ENCODE data around the gene GALNT14.

The GALNT14 gene

GRCh38 chr2:30940839-30941238 is 197.4 kb downstream of the GALNT14 start:
- H3K4me3 ChIP-seq (ENCODE audit: low read depth in 1 of 5, low read length in 5 of 5): no peak overlapping the region
- no peak overlapping the region for H3K9ac ChIP-seq (ENCODE audit: low read length in 5 of 5)
- H3K27me3 ChIP-seq (ENCODE audit: control insufficient read depth in 5 of 5, insufficient read depth in 4 of 5, low read length in 5 of 5): no peaks in the 10 kb centered on the region
- no peaks in the 10 kb centered on the region for H3K9me3 ChIP-seq (ENCODE audit: control insufficient read depth in 5 of 5, low read length in 5 of 5)
- H3K4me1 ChIP-seq (ENCODE audit: control insufficient read depth in 5 of 5, insufficient read depth in 5 of 5, low read length in 5 of 5): no peaks in the 10 kb centered on the region
- no peak overlapping the region for H3K27ac ChIP-seq (ENCODE audit: low read depth, low read length)
- H3K36me3 ChIP-seq (ENCODE audit: control insufficient read depth in 5 of 5, insufficient read depth in 5 of 5, low read length in 5 of 5): no peaks in the 10 kb centered on the region

DNA sequence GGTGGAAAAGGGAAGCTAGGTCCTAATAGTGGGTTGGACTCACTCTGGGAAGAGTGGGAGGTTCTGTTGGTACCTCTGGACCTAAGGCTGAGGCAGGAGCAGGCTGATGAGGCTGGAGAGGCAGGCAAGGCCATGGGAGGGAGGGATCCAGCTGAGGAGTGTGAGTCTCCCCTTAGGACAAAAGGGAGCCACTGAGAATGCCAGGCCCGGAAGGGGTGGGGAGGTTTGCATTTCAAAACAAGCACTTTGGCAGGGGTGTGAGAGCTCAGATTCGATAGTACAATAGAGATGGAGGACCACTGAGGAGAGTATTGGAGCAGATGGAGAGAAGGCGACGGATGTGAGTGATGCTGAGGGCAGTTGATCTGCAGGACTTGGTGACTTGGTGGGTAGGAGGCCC is 198.9 kb downstream of the GALNT14 start:
- Histone ChIP-seq H3K4me1 (ENCODE audit: control insufficient read depth in 5 of 5, insufficient read depth in 5 of 5, low read length in 5 of 5) (no peaks in the 10 kb centered on the region), H3K4me3 (ENCODE audit: low read depth in 1 of 5, low read length in 5 of 5) (no peak overlapping the region), H3K27ac (ENCODE audit: low read depth, low read length) (no peak overlapping the region), H3K27me3 (ENCODE audit: control insufficient read depth in 5 of 5, insufficient read depth in 4 of 5, low read length in 5 of 5) (no peaks in the 10 kb centered on the region), H3K36me3 (ENCODE audit: control insufficient read depth in 5 of 5, insufficient read depth in 5 of 5, low read length in 5 of 5) (no peaks in the 10 kb centered on the region), H3K9me3 (ENCODE audit: control insufficient read depth in 5 of 5, low read length in 5 of 5) (no peaks in the 10 kb centered on the region), H3K9ac (ENCODE audit: low read length in 5 of 5) (no peak overlapping the region)

DNA sequence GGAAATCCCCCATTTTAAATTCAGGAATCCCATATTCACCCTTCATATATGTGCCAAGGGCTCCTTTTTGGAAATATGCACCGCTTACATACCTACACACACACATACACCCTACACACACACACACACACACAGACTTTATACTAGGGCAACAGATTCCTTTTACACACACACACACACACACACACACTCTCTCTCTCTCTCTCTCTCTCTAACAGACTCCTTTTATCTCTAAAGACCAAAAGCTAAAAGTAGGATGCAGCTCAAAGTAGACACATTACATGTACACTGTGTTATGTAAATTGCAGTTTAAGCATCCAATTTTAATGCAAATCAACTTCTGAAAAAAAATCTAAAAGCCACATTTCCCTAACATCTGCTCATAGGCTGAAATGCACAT is 200.0 kb downstream of the GALNT14 start:
- no peak overlapping the region for H3K4me3 ChIP-seq (ENCODE audit: low read depth in 1 of 5, low read length in 5 of 5)
- H3K9me3 ChIP-seq (ENCODE audit: control insufficient read depth in 5 of 5, low read length in 5 of 5): no peaks in the 10 kb centered on the region
- H3K36me3 ChIP-seq (ENCODE audit: control insufficient read depth in 5 of 5, insufficient read depth in 5 of 5, low read length in 5 of 5): no peaks in the 10 kb centered on the region
- no peaks in the 10 kb centered on the region for H3K4me1 ChIP-seq (ENCODE audit: control insufficient read depth in 5 of 5, insufficient read depth in 5 of 5, low read length in 5 of 5)
- H3K9ac ChIP-seq (ENCODE audit: low read length in 5 of 5): no peak overlapping the region
- no peaks in the 10 kb centered on the region for H3K27me3 ChIP-seq (ENCODE audit: control insufficient read depth in 5 of 5, insufficient read depth in 4 of 5, low read length in 5 of 5)
- H3K27ac ChIP-seq (ENCODE audit: low read depth, low read length): no peak overlapping the region

DNA sequence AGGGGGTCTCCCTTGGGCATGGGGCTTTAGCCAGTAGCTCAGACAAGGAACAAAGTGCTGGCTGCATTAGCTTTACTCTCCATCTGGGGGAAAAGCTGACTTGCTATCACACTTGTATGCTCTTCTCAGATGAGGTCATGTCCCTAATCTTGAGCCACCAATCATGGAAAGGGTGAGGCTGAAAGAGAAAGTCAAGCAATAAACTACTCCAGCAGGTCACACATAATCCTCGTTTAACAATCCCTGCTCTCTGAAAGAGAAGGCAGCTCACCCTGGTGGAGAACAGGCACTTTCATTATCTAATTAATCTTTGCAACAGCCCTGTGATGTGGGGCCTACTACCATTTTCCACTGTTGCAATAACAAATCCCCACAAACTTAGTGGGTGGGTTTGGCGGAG is 201.3 kb downstream of the GALNT14 start:
- Histone ChIP-seq H3K4me3 (ENCODE audit: low read depth in 1 of 5, low read length in 5 of 5) (no peak overlapping the region), H3K9ac (ENCODE audit: low read length in 5 of 5) (no peak overlapping the region), H3K4me1 (ENCODE audit: control insufficient read depth in 5 of 5, insufficient read depth in 5 of 5, low read length in 5 of 5) (no peaks in the 10 kb centered on the region), H3K36me3 (ENCODE audit: control insufficient read depth in 5 of 5, insufficient read depth in 5 of 5, low read length in 5 of 5) (no peaks in the 10 kb centered on the region), H3K27ac (ENCODE audit: low read depth, low read length) (no peak overlapping the region), H3K27me3 (ENCODE audit: control insufficient read depth in 5 of 5, insufficient read depth in 4 of 5, low read length in 5 of 5) (no peaks in the 10 kb centered on the region), H3K9me3 (ENCODE audit: control insufficient read depth in 5 of 5, low read length in 5 of 5) (no peaks in the 10 kb centered on the region)

- Histone ChIP-seq H3K36me3 (ENCODE audit: control insufficient read depth in 5 of 5, insufficient read depth in 5 of 5, low read length in 5 of 5) (no peaks in the 10 kb centered on the region), H3K27me3 (ENCODE audit: control insufficient read depth in 5 of 5, insufficient read depth in 4 of 5, low read length in 5 of 5) (no peaks in the 10 kb centered on the region), H3K4me1 (ENCODE audit: control insufficient read depth in 5 of 5, insufficient read depth in 5 of 5, low read length in 5 of 5) (no peaks in the 10 kb centered on the region), H3K9me3 (ENCODE audit: control insufficient read depth in 5 of 5, low read length in 5 of 5) (no peaks in the 10 kb centered on the region), H3K4me3 (ENCODE audit: low read depth in 1 of 5, low read length in 5 of 5) (no peak overlapping the region), H3K9ac (ENCODE audit: low read length in 5 of 5) (no peak overlapping the region), H3K27ac (ENCODE audit: low read depth, low read length) (no peak overlapping the region)
Observed at GRCh38 chr2:30935795-30936194, 202.4 kb downstream of the GALNT14 start.

- H3K36me3 ChIP-seq (ENCODE audit: control insufficient read depth in 5 of 5, insufficient read depth in 5 of 5, low read length in 5 of 5): no peaks in the 10 kb centered on the region
Observed at GRCh38 chr2:30934066-30934465, 204.2 kb downstream of the GALNT14 start.

GRCh38 chr2:30933496-30933895 is 204.7 kb downstream of the GALNT14 start:
- H3K4me3 ChIP-seq (ENCODE audit: low read depth in 1 of 5, low read length in 5 of 5): no peak overlapping the region
- no peaks in the 10 kb centered on the region for H3K9me3 ChIP-seq (ENCODE audit: control insufficient read depth in 5 of 5, low read length in 5 of 5)
- no peaks in the 10 kb centered on the region for H3K27me3 ChIP-seq (ENCODE audit: control insufficient read depth in 5 of 5, insufficient read depth in 4 of 5, low read length in 5 of 5)
- H3K9ac ChIP-seq (ENCODE audit: low read length in 5 of 5): no peak overlapping the region
- no peak overlapping the region for H3K27ac ChIP-seq (ENCODE audit: low read depth, low read length)
- no peaks in the 10 kb centered on the region for H3K4me1 ChIP-seq (ENCODE audit: control insufficient read depth in 5 of 5, insufficient read depth in 5 of 5, low read length in 5 of 5)
- H3K36me3 ChIP-seq (ENCODE audit: control insufficient read depth in 5 of 5, insufficient read depth in 5 of 5, low read length in 5 of 5): no peaks in the 10 kb centered on the region

More at GRCh38 chr2:30934066-30934465, 204.2 kb downstream of the GALNT14 start:
- H3K9ac ChIP-seq (ENCODE audit: low read length in 5 of 5): no peak overlapping the region
- no peaks in the 10 kb centered on the region for H3K4me1 ChIP-seq (ENCODE audit: control insufficient read depth in 5 of 5, insufficient read depth in 5 of 5, low read length in 5 of 5)
- no peaks in the 10 kb centered on the region for H3K9me3 ChIP-seq (ENCODE audit: control insufficient read depth in 5 of 5, low read length in 5 of 5)
- no peak overlapping the region for H3K4me3 ChIP-seq (ENCODE audit: low read depth in 1 of 5, low read length in 5 of 5)
- H3K27me3 ChIP-seq (ENCODE audit: control insufficient read depth in 5 of 5, insufficient read depth in 4 of 5, low read length in 5 of 5): no peaks in the 10 kb centered on the region
- H3K27ac ChIP-seq (ENCODE audit: low read depth, low read length): no peak overlapping the region

DNA sequence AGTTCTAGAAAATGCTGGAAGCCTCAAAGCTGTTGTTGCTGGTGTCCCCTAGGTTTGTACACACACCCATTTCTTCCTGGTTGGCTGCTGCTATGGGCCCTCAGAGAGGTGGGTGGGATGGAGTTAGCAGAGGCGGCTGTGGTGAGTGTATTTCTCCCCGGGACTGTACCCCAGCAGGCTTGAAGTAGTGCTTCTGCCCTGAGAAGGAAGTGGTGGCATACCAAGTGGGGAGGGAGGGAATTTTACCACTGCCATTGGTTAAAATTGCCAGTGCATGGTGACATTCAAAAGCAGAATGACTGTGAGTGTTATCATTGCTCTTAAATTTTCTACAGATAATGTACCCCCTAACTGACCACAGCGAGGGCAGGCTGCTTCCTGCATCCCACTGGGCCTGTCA is 205.4 kb downstream of the GALNT14 start:
- Histone ChIP-seq H3K27me3 (ENCODE audit: control insufficient read depth in 5 of 5, insufficient read depth in 4 of 5, low read length in 5 of 5) (no peaks in the 10 kb centered on the region), H3K4me1 (ENCODE audit: control insufficient read depth in 5 of 5, insufficient read depth in 5 of 5, low read length in 5 of 5) (no peaks in the 10 kb centered on the region), H3K4me3 (ENCODE audit: low read depth in 1 of 5, low read length in 5 of 5) (no peak overlapping the region), H3K36me3 (ENCODE audit: control insufficient read depth in 5 of 5, insufficient read depth in 5 of 5, low read length in 5 of 5) (no peaks in the 10 kb centered on the region), H3K9me3 (ENCODE audit: control insufficient read depth in 5 of 5, low read length in 5 of 5) (no peaks in the 10 kb centered on the region), H3K27ac (ENCODE audit: low read depth, low read length) (no peak overlapping the region), H3K9ac (ENCODE audit: low read length in 5 of 5) (no peak overlapping the region)

GRCh38 chr2:30931841-30932407 is 206.3 kb downstream of the GALNT14 start:
- H3K27me3 ChIP-seq (ENCODE audit: control insufficient read depth in 5 of 5, insufficient read depth in 4 of 5, low read length in 5 of 5): no peaks in the 10 kb centered on the region
- H3K36me3 ChIP-seq (ENCODE audit: control insufficient read depth in 5 of 5, insufficient read depth in 5 of 5, low read length in 5 of 5): no peaks in the 10 kb centered on the region
- no peak overlapping the region for H3K9ac ChIP-seq (ENCODE audit: low read length in 5 of 5)
- H3K4me1 ChIP-seq (ENCODE audit: control insufficient read depth in 5 of 5, insufficient read depth in 5 of 5, low read length in 5 of 5): no peaks in the 10 kb centered on the region
- no peak overlapping the region for H3K27ac ChIP-seq (ENCODE audit: low read depth, low read length)
- no peaks in the 10 kb centered on the region for H3K9me3 ChIP-seq (ENCODE audit: control insufficient read depth in 5 of 5, low read length in 5 of 5)
- H3K4me3 ChIP-seq (ENCODE audit: low read depth in 1 of 5, low read length in 5 of 5): no peak overlapping the region

- Histone ChIP-seq H3K4me1 (ENCODE audit: control insufficient read depth in 5 of 5, insufficient read depth in 5 of 5, low read length in 5 of 5) (no peaks in the 10 kb centered on the region), H3K27ac (ENCODE audit: low read depth, low read length) (no peak overlapping the region), H3K9ac (ENCODE audit: low read length in 5 of 5) (no peak overlapping the region), H3K27me3 (ENCODE audit: control insufficient read depth in 5 of 5, insufficient read depth in 4 of 5, low read length in 5 of 5) (peaks cover 0 to 5% (median 0%) of the 10 kb centered on the region in 5 donors), H3K9me3 (ENCODE audit: control insufficient read depth in 5 of 5, low read length in 5 of 5) (no peaks in the 10 kb centered on the region), H3K4me3 (ENCODE audit: low read depth in 1 of 5, low read length in 5 of 5) (no peak overlapping the region), H3K36me3 (ENCODE audit: control insufficient read depth in 5 of 5, insufficient read depth in 5 of 5, low read length in 5 of 5) (no peaks in the 10 kb centered on the region)
Observed at GRCh38 chr2:30930716-30931115, 207.5 kb downstream of the GALNT14 start.

All from subcutaneous abdominal adipose tissue (tissue), 5 donors.